LNCaP clone FGC (cell line): ENCODE measurements around the gene MTURN.

Experiments used
- DNase-seq: peaks from one replicate; pipeline ENCODE4 v3.0.0-alpha.2; 2011; ENCODE audit warnings: low read depth
- H3K4me3 ChIP-seq: 2 replicates; pipeline ENCODE4 v1.5.1; 2011; ENCODE audit warnings: mild to moderate bottlenecking, low read depth, low read length, control low read depth
- CTCF ChIP-seq: IDR thresholded peaks from 2 replicates; pipeline ENCODE4 v1.5.1; 2012; ENCODE audit warnings: mild to moderate bottlenecking; ENCODE audit not compliant: control insufficient read depth, insufficient read depth; ENCODE audit errors: extremely low read depth

The MTURN gene

GRCh38 chr7:30166155-30166840, 31.5 kb downstream of the MTURN start:
- no peak for DNase-seq
- TF ChIP-seq CTCF = no peak

DNA sequence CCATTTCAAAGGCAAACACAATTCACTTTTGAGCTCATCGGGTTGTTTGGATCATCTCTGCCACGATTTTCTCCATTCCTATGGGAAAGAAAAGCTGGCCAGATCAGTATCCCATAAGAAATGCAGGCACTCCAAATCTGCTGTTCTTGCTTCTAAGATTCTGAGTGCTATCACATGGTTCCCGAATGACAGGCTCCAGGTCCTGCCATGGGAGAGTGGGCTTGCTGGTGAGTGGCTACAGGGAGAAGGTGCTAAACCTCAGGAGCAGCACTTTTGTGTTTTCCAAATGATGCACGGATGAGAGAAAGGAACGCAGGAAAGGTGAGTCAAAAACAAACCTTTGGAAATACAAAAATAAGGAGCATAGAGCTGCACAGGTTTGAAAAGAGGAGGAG, 32.1 kb downstream of the MTURN start:
- no peak overlapping the region for H3K4me3 ChIP-seq
- DNase-seq = no peak
- TF ChIP-seq CTCF = no peak

More at GRCh38 chr7:30166155-30166840, 31.5 kb downstream of the MTURN start:
- no peak overlapping the region for H3K4me3 ChIP-seq

- no peak for TF ChIP-seq CTCF
- no peak overlapping the region for H3K4me3 ChIP-seq
- DNase-seq = no peak
These were observed 33.1 kb downstream of the MTURN start for GRCh38 chr7:30167901-30168300.

DNA sequence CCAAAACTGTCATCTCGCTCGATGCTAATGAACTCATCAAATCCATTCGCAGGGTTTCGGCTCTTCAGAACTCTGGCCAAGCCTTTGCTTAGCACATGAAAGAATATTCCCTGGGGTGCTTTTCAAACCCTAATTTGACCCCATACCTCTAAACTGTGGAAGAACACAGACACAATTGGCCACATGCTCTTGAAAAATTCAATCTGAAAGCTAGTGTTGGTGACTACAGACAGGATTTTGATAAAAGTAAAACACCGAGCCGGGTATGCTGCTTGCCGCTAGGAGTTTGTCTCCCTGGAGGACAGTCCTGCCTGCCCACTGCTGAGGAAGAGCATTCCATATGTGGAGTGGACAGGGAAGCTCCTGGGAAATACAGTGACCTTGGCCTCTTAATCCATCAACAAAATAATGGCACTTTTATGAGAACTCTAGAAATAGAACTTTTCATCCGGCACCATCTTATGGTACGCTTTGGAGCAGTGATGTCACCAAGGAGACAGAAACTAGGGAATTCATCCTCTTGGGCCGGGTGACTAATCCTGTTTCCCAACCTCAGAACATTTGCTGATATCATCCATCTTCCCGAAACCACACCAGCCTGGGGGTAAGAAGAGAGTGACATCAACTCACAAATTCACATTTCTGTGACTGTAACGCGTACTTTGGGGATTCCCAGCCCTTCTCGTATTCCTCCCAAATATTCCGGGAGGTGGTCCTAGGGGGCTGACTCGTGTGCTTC, 34.2 kb downstream of the MTURN start:
- H3K4me3 ChIP-seq = no peak overlapping the region
- no peak for TF ChIP-seq CTCF
- DNase-seq = no peak

DNA sequence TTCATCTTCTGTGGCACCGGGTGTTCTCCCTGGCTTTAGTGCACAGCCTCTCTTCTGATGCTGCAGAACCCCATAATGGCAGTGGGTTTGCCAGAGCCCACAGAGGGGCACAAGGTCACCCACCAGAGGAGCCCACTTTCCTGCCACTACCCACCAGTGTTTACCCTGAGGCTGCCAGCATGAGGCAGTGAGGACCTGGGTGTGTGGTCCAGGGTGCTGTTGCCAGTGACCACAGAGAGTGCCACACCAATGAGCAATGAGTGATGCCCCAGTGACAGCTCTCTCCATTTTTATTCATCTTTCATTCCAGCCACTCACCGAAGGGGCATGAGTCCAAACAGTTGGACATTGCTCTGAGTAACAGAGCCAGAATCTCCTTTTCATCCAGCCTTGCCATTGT, 34.8 kb downstream of the MTURN start:
- TF ChIP-seq CTCF = no peak
- no peak for DNase-seq
- H3K4me3 ChIP-seq = no peak overlapping the region

GRCh38 chr7:30170476-30171205, 35.9 kb downstream of the MTURN start:
- no peak for DNase-seq
- no peak overlapping the region for H3K4me3 ChIP-seq
- no peak for TF ChIP-seq CTCF
